Activated naive CD8-positive, alpha-beta T cell treated with anti-CD3 and anti-CD28 coated beads, Interleukin-2, amount 10 ng/mL, durations not matched to agents 7 days and 5 days (primary cell): ENCODE measurements around the gene ARHGAP21. TPM values are rescaled to one million over a fixed set of nuclear protein-coding genes. Genes with fewer than 3 reads are reported as not detected.

Source experiments
- ATAC-seq: fragments of 150-1000 bp; cut with Tn5 transposase; one replicate; pipeline ENCODE4 v1.10.0; 2021; ENCODE audit warnings: low read depth, moderate library complexity
- POLR2A ChIA-PET: fragments of 350-600 bp; sonication (Branson Sonifier 250); formaldehyde crosslinking; loops from one replicate; lab custom pipeline; 2021; ENCODE audit warnings: antibody characterized with exemption; lab: Charles Lee
- DNase-seq: peaks from one replicate; pipeline ENCODE4 v3.0.0; 2021
- H3K27ac Mint-ChIP-seq: one replicate; pipeline ENCODE4 v1.8.0; 2022; ENCODE audit warnings: mild to moderate bottlenecking, mixed read lengths
- H3K27me3 Mint-ChIP-seq: one replicate; pipeline ENCODE4 v1.8.0; 2022; ENCODE audit warnings: mild to moderate bottlenecking, moderate library complexity, mixed read lengths
- H3K36me3 Mint-ChIP-seq: one replicate; pipeline ENCODE4 v1.8.0; 2021; ENCODE audit warnings: mild to moderate bottlenecking, mixed read lengths
- H3K4me1 Mint-ChIP-seq: one replicate; pipeline ENCODE4 v1.8.0; 2021; ENCODE audit warnings: mixed read lengths
- H3K4me3 Mint-ChIP-seq: one replicate; pipeline ENCODE4 v1.8.0; 2022; ENCODE audit warnings: mild to moderate bottlenecking, moderate library complexity, mixed read lengths
- H3K9me3 Mint-ChIP-seq: one replicate; pipeline ENCODE4 v1.8.0; 2021; ENCODE audit warnings: mixed read lengths
- total RNA-seq, 2 experiments: library from RNA; stranded (reverse); gene quantifications; one replicate each; pipeline ENCODE4 v1.2.3, GENCODE V29; 2021

Gene ARHGAP21
- total RNA-seq, 2 experiments from 2014 or later, result 23.5 to 29.6 TPM

- Mint-ChIP-seq H3K27me3 (no peaks in the 10 kb centered on the region), H3K4me1 (peaks cover 17% of the 10 kb centered on the region), H3K27ac (no peak overlapping the region), H3K4me3 (no peak overlapping the region), H3K36me3 (peaks cover 10% of the 10 kb centered on the region), H3K9me3 (no peaks in the 10 kb centered on the region)
- DNase-seq, result no peak
- no peak for ATAC-seq
- POLR2A ChIA-PET, result no interaction called here
Measured at GRCh38 chr10:24718031-24718855, 5.4 kb downstream of the ARHGAP21 start.

GRCh38 chr10:24716295-24716694 is 7.4 kb downstream of the ARHGAP21 start:
- POLR2A ChIA-PET, result no interaction called here
- Mint-ChIP-seq H3K4me1 (peaks cover 14% of the 10 kb centered on the region), H3K27ac (no peak overlapping the region), H3K9me3 (no peaks in the 10 kb centered on the region), H3K36me3 (peaks cover 9% of the 10 kb centered on the region), H3K27me3 (no peaks in the 10 kb centered on the region), H3K4me3 (no peak overlapping the region)
- no peak for DNase-seq
- no peak for ATAC-seq

GRCh38 chr10:24715246-24715769 is 8.4 kb downstream of the ARHGAP21 start:
- ATAC-seq, result no peak
- Mint-ChIP-seq H3K4me1 (peaks cover 9% of the 10 kb centered on the region), H3K4me3 (no peak overlapping the region), H3K27ac (no peak overlapping the region), H3K36me3 (peaks cover 3% of the 10 kb centered on the region), H3K9me3 (no peaks in the 10 kb centered on the region), H3K27me3 (no peaks in the 10 kb centered on the region)
- POLR2A ChIA-PET, result no interaction called here
- DNase-seq, result no peak

- Mint-ChIP-seq H3K36me3 (peaks cover 5% of the 10 kb centered on the region), H3K4me1 (peaks cover 4% of the 10 kb centered on the region), H3K4me3 (no peak overlapping the region), H3K27ac (no peak overlapping the region), H3K27me3 (no peaks in the 10 kb centered on the region), H3K9me3 (no peaks in the 10 kb centered on the region)
- DNase-seq (no peak), ATAC-seq (no peak)
- POLR2A ChIA-PET, result no interaction called here
Measured at GRCh38 chr10:24713086-24713485, 10.6 kb downstream of the ARHGAP21 start.

- H3K4me3 Mint-ChIP-seq, result no peak overlapping the region
- H3K27ac Mint-ChIP-seq, result no peak overlapping the region
- H3K27me3 Mint-ChIP-seq, result no peaks in the 10 kb centered on the region
- POLR2A ChIA-PET, result no interaction called here
- H3K9me3 Mint-ChIP-seq, result no peaks in the 10 kb centered on the region
- peaks cover 4% of the 10 kb centered on the region for H3K4me1 Mint-ChIP-seq
- ATAC-seq, result no peak
- peaks cover 5% of the 10 kb centered on the region for H3K36me3 Mint-ChIP-seq
- DNase-seq, result no peak
Measured at GRCh38 chr10:24711465-24711864, 12.2 kb downstream of the ARHGAP21 start.

GRCh38 chr10:24708081-24708480 is 15.6 kb downstream of the ARHGAP21 start:
- H3K4me3 Mint-ChIP-seq, result no peak overlapping the region
- DNase-seq (no peak), ATAC-seq (no peak)
- H3K27ac Mint-ChIP-seq, result no peak overlapping the region
- no peaks in the 10 kb centered on the region for H3K27me3 Mint-ChIP-seq
- H3K36me3 Mint-ChIP-seq, result peaks cover 5% of the 10 kb centered on the region
- H3K4me1 Mint-ChIP-seq, result peaks cover 6% of the 10 kb centered on the region
- no peaks in the 10 kb centered on the region for H3K9me3 Mint-ChIP-seq
- POLR2A ChIA-PET, result no interaction called here

GRCh38 chr10:24707445-24707844 is 16.2 kb downstream of the ARHGAP21 start:
- DNase-seq, result no peak
- Mint-ChIP-seq H3K27ac (no peak overlapping the region), H3K27me3 (no peaks in the 10 kb centered on the region), H3K9me3 (no peaks in the 10 kb centered on the region), H3K4me1 (peaks cover 7% of the 10 kb centered on the region), H3K4me3 (no peak overlapping the region), H3K36me3 (peaks cover 5% of the 10 kb centered on the region)
- POLR2A ChIA-PET, result no interaction called here
- no peak for ATAC-seq

GRCh38 chr10:24706479-24707118 is 17.1 kb downstream of the ARHGAP21 start:
- no peak for DNase-seq
- ATAC-seq, result peak; percentile 92
- H3K27ac Mint-ChIP-seq, result no peak overlapping the region
- POLR2A ChIA-PET, result interaction anchor here (1.1 kb wide), 1 partner anchor 18 kb away, joined by 4 read pairs; no protein-coding TSS in a partner anchor
- no peaks in the 10 kb centered on the region for H3K27me3 Mint-ChIP-seq
- peaks cover 6% of the 10 kb centered on the region for H3K36me3 Mint-ChIP-seq
- no peaks in the 10 kb centered on the region for H3K9me3 Mint-ChIP-seq
- H3K4me1 Mint-ChIP-seq, result peaks cover 12% of the 10 kb centered on the region
- no peak overlapping the region for H3K4me3 Mint-ChIP-seq

- no peak for DNase-seq
Measured at GRCh38 chr10:24703700-24704099, 20.0 kb downstream of the ARHGAP21 start.

GRCh38 chr10:24701447-24701846 is 22.2 kb downstream of the ARHGAP21 start:
- Mint-ChIP-seq H3K36me3 (peaks cover 4% of the 10 kb centered on the region), H3K4me3 (peak overlapping the region; percentile 60), H3K9me3 (no peaks in the 10 kb centered on the region), H3K27me3 (no peaks in the 10 kb centered on the region), H3K4me1 (peaks cover 15% of the 10 kb centered on the region), H3K27ac (peak overlapping the region; percentile 21)
- DNase-seq (no peak), ATAC-seq (peak; percentile 89)
- POLR2A ChIA-PET, result no interaction called here

More at GRCh38 chr10:24703700-24704099, 20.0 kb downstream of the ARHGAP21 start:
- Mint-ChIP-seq H3K9me3 (no peaks in the 10 kb centered on the region), H3K36me3 (peaks cover 4% of the 10 kb centered on the region), H3K27ac (no peak overlapping the region), H3K27me3 (no peaks in the 10 kb centered on the region), H3K4me1 (peaks cover 15% of the 10 kb centered on the region), H3K4me3 (no peak overlapping the region)
- POLR2A ChIA-PET, result no interaction called here
- ATAC-seq, result no peak

- no peak overlapping the region for H3K27ac Mint-ChIP-seq
- H3K4me3 Mint-ChIP-seq, result peak overlapping the region; percentile 18
- H3K4me1 Mint-ChIP-seq, result peaks cover 15% of the 10 kb centered on the region
- POLR2A ChIA-PET, result interaction anchor here (0.6 to 0.7 kb wide), 2 partner anchors 23 to 173 kb away, joined by 3 to 4 read pairs; partner anchors contain the start of gene ARHGAP21
- no peaks in the 10 kb centered on the region for H3K27me3 Mint-ChIP-seq
- ATAC-seq (no peak), DNase-seq (no peak)
- peaks cover 4% of the 10 kb centered on the region for H3K36me3 Mint-ChIP-seq
- no peaks in the 10 kb centered on the region for H3K9me3 Mint-ChIP-seq
Measured at GRCh38 chr10:24700948-24701347, 22.7 kb downstream of the ARHGAP21 start.

- no peak for ATAC-seq
- H3K27me3 Mint-ChIP-seq, result no peaks in the 10 kb centered on the region
- H3K36me3 Mint-ChIP-seq, result peaks cover 4% of the 10 kb centered on the region
- DNase-seq, result no peak
- POLR2A ChIA-PET, result no interaction called here
- H3K9me3 Mint-ChIP-seq, result no peaks in the 10 kb centered on the region
- peaks cover 13% of the 10 kb centered on the region for H3K4me1 Mint-ChIP-seq
- no peak overlapping the region for H3K27ac Mint-ChIP-seq
- H3K4me3 Mint-ChIP-seq, result no peak overlapping the region
Measured at GRCh38 chr10:24698270-24698669, 25.4 kb downstream of the ARHGAP21 start.

- DNase-seq, result no peak
- Mint-ChIP-seq H3K9me3 (no peaks in the 10 kb centered on the region), H3K4me3 (no peak overlapping the region), H3K4me1 (peaks cover 10% of the 10 kb centered on the region), H3K27ac (no peak overlapping the region), H3K36me3 (peaks cover 4% of the 10 kb centered on the region), H3K27me3 (no peaks in the 10 kb centered on the region)
- POLR2A ChIA-PET, result no interaction called here
- no peak for ATAC-seq
Measured at GRCh38 chr10:24697080-24697479, 26.6 kb downstream of the ARHGAP21 start.
